ENCODE results near the gene ZSWIM4.

DNA sequence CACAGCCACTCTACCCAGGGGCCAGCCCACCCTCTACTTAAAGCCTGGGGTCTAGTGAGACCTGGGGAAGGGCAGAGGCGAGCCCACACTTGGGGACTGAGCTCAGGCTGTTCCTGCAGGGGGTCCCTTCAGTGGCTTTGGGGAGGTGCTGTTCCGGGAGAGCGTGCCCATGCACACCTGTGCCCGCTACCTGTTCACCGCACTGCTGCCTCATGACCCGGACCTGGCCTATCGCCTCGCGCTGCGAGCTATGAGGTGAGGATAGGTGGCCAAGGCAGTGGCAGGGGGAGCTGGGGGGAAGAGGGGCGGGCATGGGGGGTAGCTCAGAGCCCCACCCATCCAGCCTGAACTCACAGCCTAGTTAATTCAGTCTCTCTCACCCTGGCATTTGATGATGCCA, 24.0 kb downstream of the ZSWIM4 start:
- TF ChIP-seq, protein P1, sequence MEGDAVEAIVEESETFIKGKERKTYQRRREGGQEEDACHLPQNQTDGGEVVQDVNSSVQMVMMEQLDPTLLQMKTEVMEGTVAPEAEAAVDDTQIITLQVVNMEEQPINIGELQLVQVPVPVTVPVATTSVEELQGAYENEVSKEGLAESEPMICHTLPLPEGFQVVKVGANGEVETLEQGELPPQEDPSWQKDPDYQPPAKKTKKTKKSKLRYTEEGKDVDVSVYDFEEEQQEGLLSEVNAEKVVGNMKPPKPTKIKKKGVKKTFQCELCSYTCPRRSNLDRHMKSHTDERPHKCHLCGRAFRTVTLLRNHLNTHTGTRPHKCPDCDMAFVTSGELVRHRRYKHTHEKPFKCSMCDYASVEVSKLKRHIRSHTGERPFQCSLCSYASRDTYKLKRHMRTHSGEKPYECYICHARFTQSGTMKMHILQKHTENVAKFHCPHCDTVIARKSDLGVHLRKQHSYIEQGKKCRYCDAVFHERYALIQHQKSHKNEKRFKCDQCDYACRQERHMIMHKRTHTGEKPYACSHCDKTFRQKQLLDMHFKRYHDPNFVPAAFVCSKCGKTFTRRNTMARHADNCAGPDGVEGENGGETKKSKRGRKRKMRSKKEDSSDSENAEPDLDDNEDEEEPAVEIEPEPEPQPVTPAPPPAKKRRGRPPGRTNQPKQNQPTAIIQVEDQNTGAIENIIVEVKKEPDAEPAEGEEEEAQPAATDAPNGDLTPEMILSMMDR (conservative IDR thresholded peaks at IDR 0.05; ENCODE audit: low read depth in 2 of 2), result no peak
- TF ChIP-seq EZH2 (IDR thresholded peaks at IDR 0.05; ENCODE audit: low read depth, unreplicated experiment) (no peak), EZH2phosphoT487 (IDR thresholded peaks at IDR 0.05; ENCODE audit: unreplicated experiment) (no peak), POLR2AphosphoS5 (IDR thresholded peaks at IDR 0.05; ENCODE audit: low read depth) (no peak), ZNF114 (CRISPR knock-in tag; IDR thresholded peaks at IDR 0.05) (no peak)
- TF ChIP-seq, protein P2, sequence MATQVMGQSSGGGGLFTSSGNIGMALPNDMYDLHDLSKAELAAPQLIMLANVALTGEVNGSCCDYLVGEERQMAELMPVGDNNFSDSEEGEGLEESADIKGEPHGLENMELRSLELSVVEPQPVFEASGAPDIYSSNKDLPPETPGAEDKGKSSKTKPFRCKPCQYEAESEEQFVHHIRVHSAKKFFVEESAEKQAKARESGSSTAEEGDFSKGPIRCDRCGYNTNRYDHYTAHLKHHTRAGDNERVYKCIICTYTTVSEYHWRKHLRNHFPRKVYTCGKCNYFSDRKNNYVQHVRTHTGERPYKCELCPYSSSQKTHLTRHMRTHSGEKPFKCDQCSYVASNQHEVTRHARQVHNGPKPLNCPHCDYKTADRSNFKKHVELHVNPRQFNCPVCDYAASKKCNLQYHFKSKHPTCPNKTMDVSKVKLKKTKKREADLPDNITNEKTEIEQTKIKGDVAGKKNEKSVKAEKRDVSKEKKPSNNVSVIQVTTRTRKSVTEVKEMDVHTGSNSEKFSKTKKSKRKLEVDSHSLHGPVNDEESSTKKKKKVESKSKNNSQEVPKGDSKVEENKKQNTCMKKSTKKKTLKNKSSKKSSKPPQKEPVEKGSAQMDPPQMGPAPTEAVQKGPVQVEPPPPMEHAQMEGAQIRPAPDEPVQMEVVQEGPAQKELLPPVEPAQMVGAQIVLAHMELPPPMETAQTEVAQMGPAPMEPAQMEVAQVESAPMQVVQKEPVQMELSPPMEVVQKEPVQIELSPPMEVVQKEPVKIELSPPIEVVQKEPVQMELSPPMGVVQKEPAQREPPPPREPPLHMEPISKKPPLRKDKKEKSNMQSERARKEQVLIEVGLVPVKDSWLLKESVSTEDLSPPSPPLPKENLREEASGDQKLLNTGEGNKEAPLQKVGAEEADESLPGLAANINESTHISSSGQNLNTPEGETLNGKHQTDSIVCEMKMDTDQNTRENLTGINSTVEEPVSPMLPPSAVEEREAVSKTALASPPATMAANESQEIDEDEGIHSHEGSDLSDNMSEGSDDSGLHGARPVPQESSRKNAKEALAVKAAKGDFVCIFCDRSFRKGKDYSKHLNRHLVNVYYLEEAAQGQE (IDR thresholded peaks at IDR 0.05; ENCODE audit: unreplicated experiment), result no peak

Data from GM23338 (cell line).